GM23338 (cell line): ENCODE measurements around the gene DPP10. TPM values are rescaled to one million over a fixed set of nuclear protein-coding genes. Genes with fewer than 3 reads are reported as not detected.

Experiments
- ATAC-seq: fragments of 200-7000 bp; cut with Tn5 transposase; 3 replicates; pipeline ENCODE4 v1.9.1; 2020
- DNase-seq: peaks from one replicate; pipeline ENCODE4 v3.0.0-alpha.2; 2015; ENCODE audit warnings: low spot score
- H2AFZ ChIP-seq: fragments of 200-600 bp; sonication (generic); 2 replicates; pipeline ENCODE4 v1.8.0; 2016; ENCODE audit warnings: antibody characterized with exemption, mild to moderate bottlenecking, moderate library complexity
- H3F3A ChIP-seq: fragments of 200-600 bp; sonication (generic); replicated peaks from 2 replicates; pipeline ENCODE4 v1.8.0; 2017; ENCODE audit warnings: antibody characterized with exemption, mixed run types, low read depth
- H3K27ac ChIP-seq: fragments of 200-600 bp; sonication (generic); 2 replicates; pipeline ENCODE4 v1.6.1; 2016; ENCODE audit warnings: low read depth
- H3K27me3 ChIP-seq: fragments of 200-600 bp; sonication (generic); 2 replicates; pipeline ENCODE4 v1.8.0; 2016; ENCODE audit warnings: mild to moderate bottlenecking, mixed run types, moderate library complexity; ENCODE audit not compliant: insufficient read depth
- H3K36me3 ChIP-seq: fragments of 200-600 bp; sonication (generic); 2 replicates; pipeline ENCODE4 v1.8.0; 2016; ENCODE audit warnings: mild to moderate bottlenecking; ENCODE audit not compliant: insufficient read depth
- H3K4me1 ChIP-seq: fragments of 200-600 bp; sonication (generic); 2 replicates; pipeline ENCODE4 v1.8.0; 2016; ENCODE audit warnings: mild to moderate bottlenecking, moderate library complexity; ENCODE audit not compliant: insufficient read depth
- H3K4me2 ChIP-seq: fragments of 200-600 bp; sonication (generic); 2 replicates; pipeline ENCODE4 v1.7.1; 2017; ENCODE audit warnings: mixed run types
- H3K4me3 ChIP-seq: fragments of 200-600 bp; sonication (generic); 2 replicates; pipeline ENCODE4 v1.6.1; 2016; ENCODE audit warnings: mixed run types
- H3K79me2 ChIP-seq: fragments of 200-600 bp; sonication (generic); replicated peaks from 2 replicates; pipeline ENCODE4 v1.8.0; 2017; ENCODE audit warnings: mild to moderate bottlenecking; ENCODE audit not compliant: insufficient read depth
- H3K9me2 ChIP-seq: fragments of 200-600 bp; sonication (generic); 2 replicates; pipeline ENCODE4 v1.8.0; 2017; ENCODE audit not compliant: insufficient read depth
- H4K20me1 ChIP-seq: fragments of 200-600 bp; sonication (generic); replicated peaks from 2 replicates; pipeline ENCODE4 v1.8.0; 2017; ENCODE audit warnings: mild to moderate bottlenecking; ENCODE audit not compliant: insufficient read depth
- H3K27ac Mint-ChIP-seq: 2 replicates; pipeline ENCODE4 v1.8.0; 2020; ENCODE audit warnings: inconsistent platforms, mild to moderate bottlenecking, moderate library complexity, mixed read lengths
- H3K27me3 Mint-ChIP-seq: 3 replicates; pipeline ENCODE4 v1.8.0; 2022; ENCODE audit warnings: low read depth, mild to moderate bottlenecking, moderate library complexity, mixed read lengths, inconsistent platforms; ENCODE audit not compliant: insufficient read depth, poor library complexity
- H3K36me3 Mint-ChIP-seq: 3 replicates; pipeline ENCODE4 v1.8.0; 2021; ENCODE audit warnings: low read depth, mild to moderate bottlenecking, inconsistent platforms, moderate library complexity, mixed read lengths
- H3K4me1 Mint-ChIP-seq: 3 replicates; pipeline ENCODE4 v1.8.0; 2020; ENCODE audit warnings: mild to moderate bottlenecking, inconsistent platforms, mixed read lengths
- H3K4me3 Mint-ChIP-seq: 3 replicates; pipeline ENCODE4 v1.8.0; 2021; ENCODE audit warnings: moderate library complexity, mild to moderate bottlenecking, inconsistent platforms, mixed read lengths
- H3K9me3 Mint-ChIP-seq: 3 replicates; pipeline ENCODE4 v1.8.0; 2020; ENCODE audit warnings: moderate library complexity, mild to moderate bottlenecking, inconsistent platforms, mixed read lengths
- CREB1 ChIP-seq: fragments of 250-450 bp; sonication (Bioruptor Pico); IDR thresholded peaks from 2 replicates; pipeline ENCODE4 v1.5.0; 2020; ENCODE audit warnings: low read depth, mild to moderate bottlenecking, moderate library complexity
- CTCF ChIP-seq, 2 experiments: fragments of 200-600 bp in 1 of 2; sonication (generic) in 1 of 2; conservative IDR thresholded peaks; 2 replicates each; pipeline versions ENCODE4 v1.5.1 to v1.6.1; 2016 to 2017; ENCODE audit warnings: antibody characterized with exemption in 2 of 2, low read depth in 2 of 2, mild to moderate bottlenecking in 2 of 2, moderate library complexity in 1 of 2
- EZH2 ChIP-seq: fragments of 200-600 bp; sonication (generic); IDR thresholded peaks from one replicate; pipeline ENCODE4 v1.8.0; 2017; ENCODE audit warnings: antibody characterized with exemption, mild to moderate bottlenecking, low read depth; ENCODE audit not compliant: unreplicated experiment
- EZH2phosphoT487 ChIP-seq: fragments of 200-600 bp; sonication (generic); IDR thresholded peaks from one replicate; pipeline ENCODE4 v1.8.1; 2018; ENCODE audit warnings: antibody characterized with exemption; ENCODE audit not compliant: unreplicated experiment
- JUNB ChIP-seq: IDR thresholded peaks from one replicate; pipeline ENCODE4 v1.6.1; 2016; ENCODE audit warnings: antibody characterized with exemption; ENCODE audit not compliant: unreplicated experiment
- NANOG ChIP-seq: IDR thresholded peaks from 2 replicates; pipeline ENCODE4 v1.6.1; 2016; ENCODE audit warnings: antibody characterized with exemption, borderline replicate concordance
- POLR2AphosphoS5 ChIP-seq: IDR thresholded peaks from 2 replicates; pipeline ENCODE4 v1.6.1; 2016; ENCODE audit warnings: antibody characterized with exemption, low read depth
- REST ChIP-seq: IDR thresholded peaks from one replicate; pipeline ENCODE4 v1.6.1; 2018; ENCODE audit warnings: antibody characterized with exemption; ENCODE audit not compliant: unreplicated experiment
- STAT1 ChIP-seq: IDR thresholded peaks from one replicate; pipeline ENCODE4 v1.6.1; 2016; ENCODE audit warnings: antibody characterized with exemption; ENCODE audit not compliant: unreplicated experiment
- ZNF114 ChIP-seq: fragments of 250-450 bp; sonication (Bioruptor Pico); IDR thresholded peaks from 2 replicates; pipeline ENCODE4 v1.5.0; 2020; ENCODE audit warnings: mild to moderate bottlenecking, moderate library complexity
- ZNF331 ChIP-seq: fragments of 250-450 bp; sonication (Bioruptor Pico); IDR thresholded peaks from 2 replicates; pipeline ENCODE4 v1.5.0; 2020; ENCODE audit warnings: low read depth, mild to moderate bottlenecking, moderate library complexity
- polyA plus RNA-seq: library from polyadenylated mRNA; unstranded; fragments of >200 nt; fragmentation: Nextera tagmentation; extraction: Ambion mirVana; gene quantifications from 2 replicates; pipeline ENCODE4 v1.2.1, GENCODE V29; 2016
- total RNA-seq: library from RNA; depleted of rRNA; stranded (reverse); fragments of >200 nt; shearing (Covaris generic); gene quantifications from 2 replicates; pipeline ENCODE4 v1.2.3, GENCODE V29; 2014
- TF ChIP-seq, protein P1 (sequence below): fragments of 250-450 bp; sonication (Bioruptor Pico); IDR thresholded peaks from 2 replicates; pipeline ENCODE4 v1.5.0; 2020; ENCODE audit warnings: mild to moderate bottlenecking, moderate library complexity
- TF ChIP-seq, protein P2 (sequence below): IDR thresholded peaks from 2 replicates; pipeline ENCODE4 v1.6.1; 2016; ENCODE audit warnings: antibody characterized with exemption

The DPP10 gene
- total and polyA plus RNA-seq, 2 experiments from 2014 or later: 3.6 to 14.8 TPM

GRCh38 chr2:114405247-114406116 is 37.0 kb upstream of the DPP10 start:
- ATAC-seq (no peak), DNase-seq (no peak)
- no peak overlapping the region for H3K4me2 ChIP-seq
- H3K36me3 ChIP-seq: no peaks in the 10 kb centered on the region
- H3K4me3 Mint-ChIP-seq: no peak overlapping the region
- H4K20me1 ChIP-seq: no peaks in the 10 kb centered on the region
- H3F3A ChIP-seq: no peaks in the 10 kb centered on the region
- H3K9me3 Mint-ChIP-seq: peaks cover 44% of the 10 kb centered on the region
- H3K4me3 ChIP-seq: no peak overlapping the region
- no peaks in the 10 kb centered on the region for H3K79me2 ChIP-seq
- no peaks in the 10 kb centered on the region for H3K9me2 ChIP-seq
- no peaks in the 10 kb centered on the region for H3K27me3 Mint-ChIP-seq
- H3K27me3 ChIP-seq: no peaks in the 10 kb centered on the region
- H3K4me1 Mint-ChIP-seq: no peaks in the 10 kb centered on the region
- H2AFZ ChIP-seq: no peak overlapping the region
- TF ChIP-seq CTCF (conservative IDR thresholded peaks at IDR 0.05; ENCODE audit: low read depth in 2 of 2): no peak
- TF ChIP-seq, protein P1, sequence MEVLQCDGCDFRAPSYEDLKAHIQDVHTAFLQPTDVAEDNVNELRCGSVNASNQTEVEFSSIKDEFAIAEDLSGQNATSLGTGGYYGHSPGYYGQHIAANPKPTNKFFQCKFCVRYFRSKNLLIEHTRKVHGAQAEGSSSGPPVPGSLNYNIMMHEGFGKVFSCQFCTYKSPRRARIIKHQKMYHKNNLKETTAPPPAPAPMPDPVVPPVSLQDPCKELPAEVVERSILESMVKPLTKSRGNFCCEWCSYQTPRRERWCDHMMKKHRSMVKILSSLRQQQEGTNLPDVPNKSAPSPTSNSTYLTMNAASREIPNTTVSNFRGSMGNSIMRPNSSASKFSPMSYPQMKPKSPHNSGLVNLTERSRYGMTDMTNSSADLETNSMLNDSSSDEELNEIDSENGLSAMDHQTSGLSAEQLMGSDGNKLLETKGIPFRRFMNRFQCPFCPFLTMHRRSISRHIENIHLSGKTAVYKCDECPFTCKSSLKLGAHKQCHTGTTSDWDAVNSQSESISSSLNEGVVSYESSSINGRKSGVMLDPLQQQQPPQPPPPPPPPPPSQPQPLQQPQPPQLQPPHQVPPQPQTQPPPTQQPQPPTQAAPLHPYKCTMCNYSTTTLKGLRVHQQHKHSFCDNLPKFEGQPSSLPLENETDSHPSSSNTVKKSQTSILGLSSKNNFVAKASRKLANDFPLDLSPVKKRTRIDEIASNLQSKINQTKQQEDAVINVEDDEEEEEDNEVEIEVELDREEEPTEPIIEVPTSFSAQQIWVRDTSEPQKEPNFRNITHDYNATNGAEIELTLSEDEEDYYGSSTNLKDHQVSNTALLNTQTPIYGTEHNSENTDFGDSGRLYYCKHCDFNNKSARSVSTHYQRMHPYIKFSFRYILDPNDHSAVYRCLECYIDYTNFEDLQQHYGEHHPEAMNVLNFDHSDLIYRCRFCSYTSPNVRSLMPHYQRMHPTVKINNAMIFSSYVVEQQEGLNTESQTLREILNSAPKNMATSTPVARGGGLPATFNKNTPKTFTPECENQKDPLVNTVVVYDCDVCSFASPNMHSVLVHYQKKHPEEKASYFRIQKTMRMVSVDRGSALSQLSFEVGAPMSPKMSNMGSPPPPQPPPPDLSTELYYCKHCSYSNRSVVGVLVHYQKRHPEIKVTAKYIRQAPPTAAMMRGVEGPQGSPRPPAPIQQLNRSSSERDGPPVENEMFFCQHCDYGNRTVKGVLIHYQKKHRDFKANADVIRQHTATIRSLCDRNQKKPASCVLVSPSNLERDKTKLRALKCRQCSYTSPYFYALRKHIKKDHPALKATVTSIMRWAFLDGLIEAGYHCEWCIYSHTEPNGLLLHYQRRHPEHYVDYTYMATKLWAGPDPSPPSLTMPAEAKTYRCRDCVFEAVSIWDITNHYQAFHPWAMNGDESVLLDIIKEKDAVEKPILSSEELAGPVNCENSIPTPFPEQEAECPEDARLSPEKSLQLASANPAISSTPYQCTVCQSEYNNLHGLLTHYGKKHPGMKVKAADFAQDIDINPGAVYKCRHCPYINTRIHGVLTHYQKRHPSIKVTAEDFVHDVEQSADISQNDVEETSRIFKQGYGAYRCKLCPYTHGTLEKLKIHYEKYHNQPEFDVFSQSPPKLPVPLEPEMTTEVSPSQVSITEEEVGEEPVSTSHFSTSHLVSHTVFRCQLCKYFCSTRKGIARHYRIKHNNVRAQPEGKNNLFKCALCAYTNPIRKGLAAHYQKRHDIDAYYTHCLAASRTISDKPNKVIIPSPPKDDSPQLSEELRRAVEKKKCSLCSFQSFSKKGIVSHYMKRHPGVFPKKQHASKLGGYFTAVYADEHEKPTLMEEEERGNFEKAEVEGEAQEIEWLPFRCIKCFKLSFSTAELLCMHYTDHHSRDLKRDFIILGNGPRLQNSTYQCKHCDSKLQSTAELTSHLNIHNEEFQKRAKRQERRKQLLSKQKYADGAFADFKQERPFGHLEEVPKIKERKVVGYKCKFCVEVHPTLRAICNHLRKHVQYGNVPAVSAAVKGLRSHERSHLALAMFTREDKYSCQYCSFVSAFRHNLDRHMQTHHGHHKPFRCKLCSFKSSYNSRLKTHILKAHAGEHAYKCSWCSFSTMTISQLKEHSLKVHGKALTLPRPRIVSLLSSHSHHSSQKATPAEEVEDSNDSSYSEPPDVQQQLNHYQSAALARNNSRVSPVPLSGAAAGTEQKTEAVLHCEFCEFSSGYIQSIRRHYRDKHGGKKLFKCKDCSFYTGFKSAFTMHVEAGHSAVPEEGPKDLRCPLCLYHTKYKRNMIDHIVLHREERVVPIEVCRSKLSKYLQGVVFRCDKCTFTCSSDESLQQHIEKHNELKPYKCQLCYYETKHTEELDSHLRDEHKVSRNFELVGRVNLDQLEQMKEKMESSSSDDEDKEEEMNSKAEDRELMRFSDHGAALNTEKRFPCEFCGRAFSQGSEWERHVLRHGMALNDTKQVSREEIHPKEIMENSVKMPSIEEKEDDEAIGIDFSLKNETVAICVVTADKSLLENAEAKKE (CRISPR knock-in tag): no peak
- no peak for TF ChIP-seq STAT1
- TF ChIP-seq, protein P2, sequence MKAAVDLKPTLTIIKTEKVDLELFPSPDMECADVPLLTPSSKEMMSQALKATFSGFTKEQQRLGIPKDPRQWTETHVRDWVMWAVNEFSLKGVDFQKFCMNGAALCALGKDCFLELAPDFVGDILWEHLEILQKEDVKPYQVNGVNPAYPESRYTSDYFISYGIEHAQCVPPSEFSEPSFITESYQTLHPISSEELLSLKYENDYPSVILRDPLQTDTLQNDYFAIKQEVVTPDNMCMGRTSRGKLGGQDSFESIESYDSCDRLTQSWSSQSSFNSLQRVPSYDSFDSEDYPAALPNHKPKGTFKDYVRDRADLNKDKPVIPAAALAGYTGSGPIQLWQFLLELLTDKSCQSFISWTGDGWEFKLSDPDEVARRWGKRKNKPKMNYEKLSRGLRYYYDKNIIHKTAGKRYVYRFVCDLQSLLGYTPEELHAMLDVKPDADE: no peak
- TF ChIP-seq POLR2AphosphoS5: no peak
- no peak for TF ChIP-seq EZH2
- no peak for TF ChIP-seq EZH2phosphoT487
- no peak for TF ChIP-seq ZNF114 (CRISPR knock-in tag)
- TF ChIP-seq JUNB: no peak
- no peak for TF ChIP-seq ZNF331 (CRISPR knock-in tag)
- no peak for TF ChIP-seq NANOG
- TF ChIP-seq REST: no peak
- no peak for TF ChIP-seq CREB1
- no peaks in the 10 kb centered on the region for H3K4me1 ChIP-seq
- no peak overlapping the region for H3K27ac ChIP-seq
- no peak overlapping the region for H3K27ac Mint-ChIP-seq
- H3K36me3 Mint-ChIP-seq: no peaks in the 10 kb centered on the region
